Cortex of kidney (tissue), 1 donor: ENCODE data around the gene ANOS1.
"Not testable (repeated sequence)": the region's sequence is repeated elsewhere in the genome, so short reads cannot be mapped to it uniquely, and the experiment has no call there.

Experiments used
- DNase-seq: peaks from one replicate; lab custom pipeline; 2025; lab: John Stamatoyannopoulos, UW

Gene ANOS1

DNA sequence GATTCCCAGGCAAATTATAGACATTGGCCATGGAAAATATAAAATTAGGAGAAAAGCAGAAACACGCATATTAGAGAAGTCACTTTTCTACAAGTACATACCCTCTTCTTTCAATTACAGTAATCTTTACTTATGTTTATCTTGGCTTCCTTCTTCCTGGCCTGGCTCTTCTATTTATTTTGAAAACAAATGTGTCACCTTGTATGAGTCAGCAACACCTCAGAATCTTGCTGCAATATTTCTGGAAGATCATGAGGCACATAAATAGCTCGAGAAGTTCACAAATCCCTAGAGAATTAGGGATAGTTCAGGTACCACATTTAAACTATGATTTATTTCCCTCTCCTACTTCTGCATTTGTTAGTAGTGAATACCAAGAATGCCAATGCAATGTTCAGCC lies 124.6 kb downstream of the ANOS1 start:
- DNase-seq, result no peak

DNA sequence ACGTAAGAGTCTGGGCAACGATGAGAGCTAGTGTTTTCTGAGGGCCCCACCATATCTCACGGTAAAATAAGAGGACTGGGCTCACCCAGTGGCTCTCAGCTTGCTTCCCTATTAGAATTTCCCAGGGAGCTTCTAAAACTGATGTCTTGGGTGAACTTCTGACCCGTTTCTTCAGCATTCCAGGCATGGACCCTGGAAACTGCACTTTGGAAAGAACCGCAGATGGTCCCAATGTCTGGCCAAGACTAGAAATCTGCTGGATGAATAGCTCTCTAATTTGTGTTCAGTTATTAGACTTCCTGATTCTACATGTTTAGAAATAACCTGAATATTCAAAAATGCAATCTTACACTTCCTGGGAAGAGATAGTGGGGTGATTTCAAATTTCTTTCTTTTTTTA lies 127.8 kb downstream of the ANOS1 start:
- DNase-seq, result no peak

DNA sequence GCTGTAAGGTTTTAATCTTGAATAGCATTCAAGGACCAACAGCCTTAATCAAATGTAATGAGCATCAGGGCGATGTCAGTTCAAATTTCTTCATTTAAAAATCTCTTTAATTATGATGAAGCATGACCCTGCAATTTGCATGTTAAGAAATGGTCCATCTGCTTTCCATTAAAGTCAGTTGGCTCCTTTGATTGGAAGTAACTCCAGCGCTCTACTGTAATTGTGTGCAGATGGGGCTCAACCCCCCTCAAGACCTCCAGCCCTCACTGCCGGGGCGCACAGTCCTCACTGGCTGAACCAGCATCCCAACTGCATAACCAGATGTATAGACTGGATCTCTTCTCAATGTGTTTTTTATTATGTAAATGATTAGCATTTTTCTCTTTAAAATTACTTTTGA lies 140.4 kb downstream of the ANOS1 start:
- DNase-seq, result no peak

DNA sequence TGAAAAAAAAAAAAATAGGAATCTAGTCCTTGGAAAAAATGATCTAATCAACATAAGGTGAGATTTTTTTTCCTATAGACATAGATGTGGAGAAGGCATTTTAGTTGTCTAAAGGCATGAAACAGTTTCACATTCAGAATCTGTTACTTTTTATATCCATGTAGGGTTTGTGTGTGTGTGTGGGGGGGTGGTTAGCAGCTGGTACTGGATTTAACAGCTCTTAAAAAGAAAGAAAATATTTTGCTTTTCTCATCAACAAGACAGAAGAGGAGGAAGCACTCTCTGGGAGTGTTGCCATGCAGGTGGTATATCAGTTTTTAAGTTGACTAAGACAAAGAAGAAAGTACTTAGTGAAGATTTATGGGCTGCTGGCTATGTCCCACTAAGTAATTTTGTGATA lies 145.0 kb downstream of the ANOS1 start:
- no peak for DNase-seq

DNA sequence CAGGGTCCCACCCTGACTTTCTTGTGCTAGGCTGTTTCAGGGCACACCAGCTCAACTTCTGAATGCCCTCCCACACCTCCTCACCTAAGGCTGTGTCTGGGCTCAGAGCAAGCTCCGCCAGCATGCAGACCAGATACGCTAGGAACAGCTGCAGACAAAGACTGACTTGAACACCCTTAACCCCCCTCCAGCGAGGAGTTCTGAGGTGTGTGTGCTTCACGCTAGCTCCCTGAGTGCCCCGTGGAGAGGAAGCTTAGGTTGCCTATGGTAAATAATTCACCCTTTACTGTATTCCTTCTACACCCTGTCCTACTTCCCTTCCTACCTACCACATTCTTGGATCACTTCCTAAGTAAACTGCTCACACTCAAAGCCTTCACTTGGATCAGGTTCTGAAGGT lies 152.3 kb downstream of the ANOS1 start:
- DNase-seq, result no peak

DNA sequence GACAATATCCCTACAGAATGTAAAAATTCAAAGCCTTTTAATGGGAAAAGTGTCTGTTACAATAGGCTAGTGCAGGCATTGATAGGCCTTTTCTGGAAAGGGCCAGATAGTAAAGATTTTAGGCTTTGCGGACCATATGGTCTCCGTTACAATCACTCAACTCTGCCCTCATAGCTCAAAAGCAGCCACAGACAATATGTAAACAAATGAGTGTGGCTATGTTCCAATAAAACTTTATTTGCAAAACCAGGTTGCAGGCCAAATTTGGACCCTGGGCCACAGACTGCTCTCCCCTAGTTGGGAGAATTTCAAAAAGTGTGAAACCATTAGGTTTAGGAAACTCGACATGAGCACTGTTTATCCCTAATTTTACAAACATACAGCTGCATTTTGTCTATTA lies 155.1 kb downstream of the ANOS1 start:
- no peak for DNase-seq

DNA sequence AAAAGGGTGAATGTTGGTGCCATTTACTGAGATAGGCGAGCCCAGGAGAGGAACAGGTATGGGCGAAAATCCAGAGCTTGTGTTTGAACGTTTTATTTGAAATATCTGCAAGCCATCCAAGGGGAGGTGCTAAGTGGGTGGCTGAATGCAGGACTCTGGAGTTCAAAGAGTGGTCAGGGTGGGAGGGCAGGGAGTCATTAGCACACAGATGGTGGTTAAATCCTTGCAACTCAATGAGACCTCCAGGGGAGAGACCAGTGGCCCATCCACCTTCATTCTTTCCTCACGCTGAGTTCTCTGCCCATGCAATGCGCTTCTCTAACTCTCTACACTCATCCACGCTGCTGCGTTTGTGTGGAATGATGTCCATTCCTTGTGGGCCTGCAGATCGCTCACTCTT lies 166.2 kb downstream of the ANOS1 start:
- DNase-seq, result no peak

DNA sequence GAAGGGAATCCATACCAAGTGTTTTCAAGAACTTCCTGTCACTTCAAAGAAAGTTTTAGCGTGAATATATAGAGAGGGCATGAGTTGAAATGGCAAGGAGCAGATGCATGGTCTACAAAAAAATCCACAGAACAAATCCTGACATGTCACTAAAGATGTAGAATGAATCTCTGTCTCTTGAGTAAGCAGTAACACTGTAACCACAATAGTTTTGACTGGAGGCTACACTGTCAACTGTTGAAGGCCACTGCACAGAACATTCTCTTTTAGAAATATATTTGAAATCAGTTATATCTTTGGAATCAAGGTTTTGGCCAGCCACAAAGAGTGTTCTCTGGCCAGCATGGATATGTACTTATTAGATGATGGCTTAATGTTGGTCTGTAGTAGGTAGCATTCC lies 183.5 kb downstream of the ANOS1 start:
- DNase-seq, result no peak

DNA sequence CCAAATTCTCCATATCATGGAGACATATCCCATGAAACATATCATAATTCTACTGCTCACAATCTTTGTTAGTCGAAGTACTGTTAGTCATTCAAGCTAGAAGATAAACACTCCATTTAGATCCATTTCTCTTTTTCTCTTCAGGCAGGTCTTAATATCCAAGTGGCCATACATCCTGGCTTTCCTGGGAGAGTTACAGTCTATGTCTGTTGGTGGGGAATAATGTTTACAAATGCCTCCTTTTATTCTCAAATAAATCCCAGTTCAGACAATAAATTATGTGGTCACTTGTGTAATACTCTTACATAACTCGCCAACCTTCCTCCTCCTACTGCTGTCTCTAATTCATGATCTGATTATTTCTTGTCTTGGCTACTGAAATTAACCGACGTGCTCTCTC lies 185.2 kb downstream of the ANOS1 start:
- no peak for DNase-seq

DNA sequence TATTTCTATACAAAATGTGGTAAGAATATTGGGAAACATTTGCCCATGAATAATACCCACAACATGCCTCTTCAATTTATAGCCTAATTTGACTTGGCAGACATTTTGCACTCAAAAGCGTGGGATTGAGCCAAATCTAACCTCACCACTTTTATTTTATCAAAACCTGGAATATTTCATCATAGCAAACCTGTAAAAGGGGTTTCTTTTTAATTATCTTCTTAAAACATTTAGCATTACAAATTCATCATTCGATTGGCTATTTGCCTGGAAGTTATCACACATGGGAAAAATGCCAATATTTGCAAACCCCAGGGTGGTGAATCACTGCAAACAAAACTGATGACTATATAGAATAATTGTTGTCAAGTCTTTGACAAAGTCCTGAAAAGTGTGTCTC lies 211.1 kb downstream of the ANOS1 start:
- no peak for DNase-seq

DNA sequence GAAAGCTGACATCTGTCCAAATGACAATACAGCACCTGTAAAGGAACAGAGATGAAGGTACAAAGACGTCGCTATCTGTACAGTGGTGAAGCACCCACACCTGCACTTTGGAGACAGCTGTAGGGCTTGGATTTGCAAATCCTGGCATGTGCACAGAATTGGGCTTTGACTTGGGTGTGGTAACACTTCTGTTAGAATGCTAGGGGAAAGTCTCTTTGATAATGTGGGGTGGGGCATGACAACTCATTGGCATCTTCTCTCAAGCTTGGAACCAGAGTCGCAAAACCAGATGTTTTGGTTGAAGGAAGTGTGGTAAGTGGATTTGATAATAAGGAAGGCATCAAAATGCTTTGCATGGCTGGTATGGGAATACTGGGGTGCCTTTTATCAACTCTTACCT lies 211.8 kb downstream of the ANOS1 start:
- no peak for DNase-seq

DNA sequence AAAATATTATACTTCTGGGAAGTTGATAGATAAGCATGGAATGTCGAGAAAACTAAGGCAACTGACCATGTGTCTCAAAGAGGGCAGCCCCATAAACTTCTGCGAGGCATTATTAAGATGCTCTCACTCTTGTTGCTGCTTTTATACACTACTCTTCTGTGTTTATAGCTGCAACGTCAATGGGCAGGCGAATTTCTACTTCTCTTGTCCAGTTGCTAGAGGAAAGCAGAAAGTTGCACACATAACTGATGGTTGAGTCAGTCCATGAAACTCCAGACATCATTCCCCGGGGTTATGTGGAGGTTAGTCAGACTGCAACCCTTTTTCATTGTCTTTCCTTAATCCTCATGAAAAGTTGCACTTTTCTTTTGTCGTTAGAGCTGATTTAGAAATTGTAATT lies 227.5 kb downstream of the ANOS1 start:
- DNase-seq, result no peak

DNA sequence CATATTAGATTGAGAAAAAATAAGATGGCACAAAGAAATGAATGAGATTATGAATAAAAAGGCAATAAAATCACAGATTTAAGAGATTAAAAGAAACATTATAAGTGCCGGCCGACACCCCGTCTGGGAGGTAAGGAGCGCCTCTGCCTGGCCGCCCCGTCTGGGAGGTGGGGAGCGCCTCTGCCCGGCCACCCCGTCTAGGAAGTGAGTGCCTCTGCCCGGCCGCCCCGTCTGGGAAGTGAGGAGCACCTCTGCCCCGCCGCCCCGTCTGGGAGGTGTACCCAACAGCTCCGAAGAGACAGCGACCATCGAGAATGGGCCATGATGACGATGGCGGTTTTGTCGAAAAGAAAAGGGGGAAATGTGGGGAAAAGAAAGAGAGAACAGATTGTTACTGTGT lies 229.8 kb downstream of the ANOS1 start:
- not testable (repeated sequence) for DNase-seq

DNA sequence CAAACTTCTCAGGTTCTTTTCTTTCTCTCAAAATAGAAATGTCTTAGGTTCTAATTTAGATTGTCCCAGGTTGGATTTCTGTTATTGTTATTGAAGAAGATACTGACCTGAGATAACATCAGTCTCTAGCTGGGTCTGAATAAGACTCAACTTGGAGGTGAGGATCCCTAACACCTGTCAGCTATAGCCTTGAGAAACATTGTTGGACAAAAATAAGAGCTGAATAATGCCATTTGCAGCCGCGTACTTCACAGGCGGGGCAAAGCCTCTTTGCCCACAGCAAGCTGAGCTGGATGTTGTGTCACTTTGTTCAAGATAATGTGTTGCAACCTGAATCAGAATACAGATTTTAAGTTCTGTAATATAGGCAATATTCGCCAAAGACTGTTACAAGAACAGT lies 231.7 kb downstream of the ANOS1 start:
- no peak for DNase-seq

DNA sequence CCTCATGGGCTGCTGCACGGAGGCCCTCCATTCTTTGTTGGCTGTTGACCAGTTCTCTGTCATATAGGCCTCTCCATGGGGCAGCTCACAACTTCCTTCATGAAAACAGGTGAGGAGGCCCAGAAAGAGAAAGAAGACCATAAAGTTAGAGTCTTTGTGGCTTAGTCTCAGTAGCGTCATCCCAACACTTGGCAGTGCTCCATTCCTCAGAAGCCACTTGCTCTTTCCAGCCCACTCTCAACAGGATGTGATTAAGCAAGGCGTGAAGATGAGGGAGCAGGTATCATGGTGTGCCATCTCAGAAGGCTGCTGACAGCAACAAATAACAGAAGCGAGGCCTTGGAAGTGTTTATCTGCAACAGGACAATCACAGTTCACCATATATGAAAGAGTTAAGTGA lies 236.9 kb downstream of the ANOS1 start:
- DNase-seq, result not testable (repeated sequence)

DNA sequence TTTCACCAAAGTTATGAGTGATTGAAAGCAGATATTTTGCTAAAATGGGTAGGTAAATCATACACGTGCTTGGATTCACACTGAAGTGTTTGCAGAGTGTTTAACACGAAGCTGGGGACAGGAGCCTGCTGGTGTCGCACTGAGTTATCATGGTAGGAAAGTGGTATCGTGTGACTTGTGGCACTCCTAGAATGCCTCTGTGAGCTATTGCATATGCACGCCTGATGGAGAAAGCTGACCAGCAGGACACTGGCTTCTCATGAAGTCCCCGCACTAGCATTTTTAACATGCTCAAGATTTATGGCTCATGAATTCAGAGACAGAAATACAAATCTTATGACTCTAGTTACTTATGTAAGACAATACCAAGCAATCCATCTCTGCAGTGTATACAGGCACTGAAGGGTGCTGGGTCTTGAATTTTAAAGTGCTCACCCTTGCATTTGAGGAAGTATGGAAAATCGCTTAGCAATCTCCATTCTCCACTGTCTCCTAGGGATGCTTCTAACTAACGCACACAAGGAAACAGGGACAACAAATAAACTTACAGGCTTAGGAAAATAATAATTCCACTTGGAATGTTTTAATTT lies 247.5 kb downstream of the ANOS1 start:
- no peak for DNase-seq
